ENCODE data around the gene SYNM. TPM values are rescaled to one million over a fixed set of nuclear protein-coding genes. Genes with fewer than 3 reads are reported as not detected.

The SYNM gene
- total RNA-seq, 1 donor from 2014 or later: 0.02 TPM

GRCh38 chr15:99100245-99101173, 4.4 kb upstream of the SYNM start:
- intact Hi-C loops (cut with micrococcal nuclease): loop anchor here (1.0 to 10.0 kb wide), 2 partner anchors 113 to 654 kb away; no protein-coding TSS in a partner anchor
- Mint-ChIP-seq H3K4me1 (peaks cover 5% of the 10 kb centered on the region), H3K27ac (no peak overlapping the region), H3K36me3 (ENCODE audit: low read depth) (no peaks in the 10 kb centered on the region), H3K9me3 (no peaks in the 10 kb centered on the region), H3K27me3 (peaks cover 38% of the 10 kb centered on the region), H3K4me3 (no peak overlapping the region)
- POLR2A ChIA-PET: no interaction called here
- no peak for TF ChIP-seq CTCF (IDR thresholded peaks at IDR 0.05)
- DNase-seq (peak; percentile 23), ATAC-seq (ENCODE audit: low read depth) (no peak)
- CTCF ChIA-PET: interaction anchor here (0.7 to 1.6 kb wide), 9 partner anchors 8 to 655 kb away, joined by 3 to 7 read pairs (median 3); partner anchors contain the start of gene LRRC28

- Mint-ChIP-seq H3K9me3 (no peaks in the 10 kb centered on the region), H3K36me3 (ENCODE audit: low read depth) (no peaks in the 10 kb centered on the region), H3K4me3 (no peak overlapping the region), H3K27ac (no peak overlapping the region), H3K4me1 (peaks cover 9% of the 10 kb centered on the region), H3K27me3 (peaks cover 38% of the 10 kb centered on the region)
- ChIA-PET POLR2A (no interaction called here), CTCF (interaction anchor here (0.9 to 1.6 kb wide), 6 partner anchors 9 to 654 kb away, joined by 3 to 7 read pairs (median 3); no protein-coding TSS in a partner anchor)
- DNase-seq (no peak), ATAC-seq (ENCODE audit: low read depth) (no peak)
- intact Hi-C loops (cut with micrococcal nuclease): loop anchor here (10.0 kb wide), 1 partner anchor 653 kb away; no protein-coding TSS in a partner anchor
- no peak for TF ChIP-seq CTCF (IDR thresholded peaks at IDR 0.05)
Observed at GRCh38 chr15:99101501-99101900, 3.4 kb upstream of the SYNM start.

- no peak for TF ChIP-seq CTCF (IDR thresholded peaks at IDR 0.05)
- H3K27me3 Mint-ChIP-seq: peaks cover 40% of the 10 kb centered on the region
- ATAC-seq (ENCODE audit: low read depth): no peak
- no peaks in the 10 kb centered on the region for H3K9me3 Mint-ChIP-seq
- no peak overlapping the region for H3K4me3 Mint-ChIP-seq
- no peaks in the 10 kb centered on the region for H3K36me3 Mint-ChIP-seq (ENCODE audit: low read depth)
- ChIA-PET POLR2A (no interaction called here), CTCF (interaction anchor here (1.4 kb wide), 2 partner anchors 106 to 109 kb away, joined by 3 read pairs; no protein-coding TSS in a partner anchor)
- intact Hi-C loops (cut with micrococcal nuclease): loop anchor here (10.0 kb wide), 1 partner anchor 652 kb away; no protein-coding TSS in a partner anchor
- DNase-seq: no peak
- H3K4me1 Mint-ChIP-seq: peaks cover 10% of the 10 kb centered on the region
- no peak overlapping the region for H3K27ac Mint-ChIP-seq
Observed at GRCh38 chr15:99102332-99103235, 2.3 kb upstream of the SYNM start.

- TF ChIP-seq CTCF (IDR thresholded peaks at IDR 0.05): no peak
- Mint-ChIP-seq H3K27me3 (peaks cover 40% of the 10 kb centered on the region), H3K4me3 (no peak overlapping the region), H3K4me1 (peaks cover 10% of the 10 kb centered on the region), H3K27ac (no peak overlapping the region), H3K36me3 (ENCODE audit: low read depth) (no peaks in the 10 kb centered on the region), H3K9me3 (no peaks in the 10 kb centered on the region)
- POLR2A ChIA-PET: no interaction called here
- DNase-seq (no peak), ATAC-seq (ENCODE audit: low read depth) (no peak)
- CTCF ChIA-PET: interaction anchor here (1.4 kb wide), 1 partner anchor 108 kb away, joined by 3 read pairs; no protein-coding TSS in a partner anchor
- intact Hi-C loops (cut with micrococcal nuclease): loop anchor here (10.0 kb wide), 1 partner anchor 652 kb away; no protein-coding TSS in a partner anchor
Observed at GRCh38 chr15:99103279-99103678, 1.6 kb upstream of the SYNM start.
